Measurements from ENCODE around the gene CXCR5.
A peak's percentile ranks its signal among the peaks of the same experiment; 100 is the strongest.

The CXCR5 gene

GRCh38 chr11:118912742-118913410 lies 29.2 kb downstream of the CXCR5 start:
- DNase-seq (ENCODE audit: low spot score) = no peak

GRCh38 chr11:118913411-118914125 lies 29.9 kb downstream of the CXCR5 start:
- no peak for DNase-seq (ENCODE audit: low spot score)

- DNase-seq (ENCODE audit: low spot score) = no peak
Observed at GRCh38 chr11:118914178-118914918, 30.7 kb downstream of the CXCR5 start.

- no peak for DNase-seq (ENCODE audit: low spot score)
Observed at GRCh38 chr11:118914987-118915386, 31.3 kb downstream of the CXCR5 start.

- DNase-seq (ENCODE audit: low spot score) = no peak
Observed at GRCh38 chr11:118915396-118915795, 31.7 kb downstream of the CXCR5 start.

GRCh38 chr11:118915941-118916841 lies 32.5 kb downstream of the CXCR5 start:
- no peak for DNase-seq (ENCODE audit: low spot score)

GRCh38 chr11:118916842-118917388 lies 33.2 kb downstream of the CXCR5 start:
- DNase-seq (ENCODE audit: low spot score) = no peak

DNA sequence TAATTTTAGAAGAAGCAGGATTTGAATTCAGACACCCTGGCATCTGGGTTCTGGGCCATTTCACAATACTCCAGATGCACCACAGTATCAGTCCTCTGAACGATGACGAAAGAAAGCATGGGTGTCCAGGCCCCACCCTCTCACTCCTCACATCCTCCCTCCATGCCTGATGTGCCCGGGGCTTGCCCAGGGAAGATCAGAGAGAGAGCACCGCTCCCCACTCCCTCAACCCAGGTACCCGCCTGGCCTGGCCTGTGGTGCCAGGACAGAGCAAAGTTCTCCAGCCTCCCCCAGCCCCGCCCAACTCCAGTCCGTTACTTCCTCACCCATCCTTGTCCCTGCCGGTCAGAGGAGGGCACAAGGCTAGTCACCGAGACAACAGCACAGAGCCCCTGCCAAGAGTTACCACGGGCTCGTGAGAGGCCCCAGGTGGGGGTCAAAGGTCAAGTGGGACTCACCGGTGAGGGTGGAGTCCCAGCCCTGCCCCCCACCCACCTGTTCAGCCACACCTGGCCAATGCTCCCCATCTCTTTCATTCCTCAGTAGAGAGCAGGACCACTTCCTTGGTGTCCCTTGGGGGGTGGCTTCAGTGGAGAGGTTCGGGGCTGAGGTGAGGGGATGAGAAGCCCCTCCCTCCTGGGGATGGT lies 33.9 kb downstream of the CXCR5 start:
- no peak for DNase-seq (ENCODE audit: low spot score)

DNA sequence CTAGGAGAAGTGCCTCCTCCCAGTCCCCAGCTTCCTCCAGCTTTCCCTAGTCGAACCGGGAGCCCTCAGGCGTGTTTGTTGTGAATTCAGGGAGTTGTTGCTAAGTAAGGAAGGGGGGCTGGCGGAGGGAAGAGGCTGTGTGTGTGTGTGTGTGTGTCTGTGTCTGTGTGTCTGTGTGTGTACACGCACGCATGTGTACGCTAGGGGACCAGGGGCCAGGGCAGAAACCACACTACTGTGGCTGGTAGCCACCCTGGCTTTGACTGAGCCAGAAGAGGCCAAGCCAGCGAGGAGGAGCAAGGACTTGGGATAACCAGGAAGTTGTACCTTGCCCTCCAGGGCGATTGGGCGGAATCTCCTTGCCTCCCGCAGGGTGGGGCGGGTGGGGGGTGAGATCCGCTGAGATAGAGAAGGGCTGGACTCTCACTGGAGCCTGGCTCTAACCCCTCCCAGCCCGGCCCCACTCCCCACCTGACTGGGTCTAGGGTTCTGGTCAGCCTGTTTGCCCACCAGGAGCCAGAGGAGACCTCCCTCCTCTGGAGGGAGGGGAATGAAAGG lies 34.5 kb downstream of the CXCR5 start:
- DNase-seq (ENCODE audit: low spot score) = no peak

GRCh38 chr11:118918686-118919280 lies 35.1 kb downstream of the CXCR5 start:
- DNase-seq (ENCODE audit: low spot score) = no peak

GRCh38 chr11:118921121-118921928 lies 37.6 kb downstream of the CXCR5 start:
- DNase-seq (ENCODE audit: low spot score) = no peak

- peak; percentile 62 for DNase-seq (ENCODE audit: low spot score)
Observed at GRCh38 chr11:118921929-118922744, 38.4 kb downstream of the CXCR5 start.

- DNase-seq (ENCODE audit: low spot score) = no peak
Observed at GRCh38 chr11:118922745-118923627, 39.3 kb downstream of the CXCR5 start.

GRCh38 chr11:118923721-118924587 lies 40.3 kb downstream of the CXCR5 start:
- DNase-seq (ENCODE audit: low spot score) = no peak

DNA sequence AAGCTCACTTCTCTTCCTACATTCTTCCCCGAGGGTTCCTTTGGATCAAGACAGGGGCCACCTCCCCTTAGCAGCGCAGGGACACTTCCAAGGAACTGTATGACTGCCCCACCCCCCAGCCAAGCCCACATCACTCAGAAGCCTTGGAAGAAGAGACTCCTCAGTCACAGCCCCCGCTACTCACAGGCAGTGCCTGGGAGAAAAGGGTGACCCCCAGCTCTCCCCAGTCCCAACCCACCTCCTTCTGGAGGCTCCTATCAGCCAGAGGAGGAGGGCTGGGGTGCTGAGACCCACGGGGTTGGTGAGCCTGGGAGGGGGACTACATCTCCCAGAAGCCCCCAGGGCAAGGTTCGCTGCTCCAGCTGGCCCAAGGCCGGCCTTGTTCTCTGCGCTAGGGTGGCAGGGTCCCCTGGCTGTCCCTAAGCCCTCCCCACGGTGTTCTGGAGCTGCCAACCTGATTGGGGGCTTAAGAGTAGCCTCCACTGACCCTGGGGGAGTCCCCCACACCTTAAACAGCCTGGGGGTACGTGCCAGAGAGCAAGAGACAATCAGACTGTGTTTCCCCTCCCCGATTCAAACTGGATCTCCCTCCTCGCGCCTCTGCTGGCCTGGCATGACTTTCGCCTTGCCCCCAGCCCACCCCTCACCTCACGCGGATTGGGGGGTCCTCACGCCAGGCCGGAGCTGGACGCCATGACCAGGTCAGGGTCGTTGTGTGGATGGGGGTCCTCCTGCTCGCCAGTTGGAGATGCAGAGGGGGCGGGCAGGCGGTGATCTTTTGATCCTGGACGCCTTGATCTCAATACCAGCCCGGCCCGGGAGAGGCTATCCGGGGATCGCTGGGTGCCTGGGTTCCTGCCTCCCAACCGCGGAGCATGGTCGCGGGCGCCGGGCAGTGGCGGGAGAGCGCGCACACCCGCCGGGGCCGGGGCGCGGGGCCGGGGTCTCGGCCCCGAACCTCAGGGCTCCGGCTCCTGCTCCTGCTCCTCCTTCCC lies 41.2 kb downstream of the CXCR5 start:
- DNase-seq (ENCODE audit: low spot score) = no peak
